Measurements from ENCODE around the gene KCNH3. TPM values are rescaled to one million over a fixed set of nuclear protein-coding genes. Genes with fewer than 3 reads are reported as not detected.

Gene KCNH3
- total and polyA plus RNA-seq, 2 of the 4 experiments (the other 2 are of a cell fraction) = 0.10 TPM; not detected in 1

GRCh38 chr12:49578471-49579112 is 39.8 kb downstream of the KCNH3 start:
- H3K9ac ChIP-seq (ENCODE audit: low read depth, low read length) = no peak overlapping the region
- H3K4me1 ChIP-seq (ENCODE audit: control insufficient read depth, insufficient read depth, low read length) = peaks cover 2% of the 10 kb centered on the region; the same call in 1 of the 2 replicates
- no peaks in the 10 kb centered on the region for H3K9me3 ChIP-seq (ENCODE audit: control insufficient read depth, insufficient read depth, low read length)
- H4K20me1 ChIP-seq (ENCODE audit: insufficient read depth, low read length) = peaks cover 9% of the 10 kb centered on the region
- no TSS peak for BruUV-seq (replicated peaks)
- H3K9me1 ChIP-seq (ENCODE audit: insufficient read depth, low read length) = no peaks in the 10 kb centered on the region
- H3K56ac ChIP-seq (ENCODE audit: extremely low read depth, insufficient read depth, low read length) = no peak overlapping the region
- H3K4ac ChIP-seq (ENCODE audit: low read depth, low read length) = no peak overlapping the region
- TF ChIP-seq MAZ (IDR thresholded peaks at IDR 0.05; ENCODE audit: borderline replicate concordance, low read depth, low read length) (no peak), USF2 (IDR thresholded peaks at IDR 0.05; ENCODE audit: low read depth, low read length) (no peak), RAD21 (IDR thresholded peaks at IDR 0.05; ENCODE audit: low read length) (no peak), POLR2A (IDR thresholded peaks at IDR 0.05; ENCODE audit: low read depth, low read length) (no peak), FOS (IDR thresholded peaks at IDR 0.05; ENCODE audit: low read depth, low read length) (no peak), BHLHE40 (IDR thresholded peaks at IDR 0.05; ENCODE audit: low read depth, low read length) (no peak), MAFK (IDR thresholded peaks at IDR 0.05; ENCODE audit: low read depth, low read length) (no peak), RCOR1 (IDR thresholded peaks at IDR 0.05; ENCODE audit: insufficient replicate concordance, low read length) (no peak), SMC3 (IDR thresholded peaks at IDR 0.05; ENCODE audit: low read depth, low read length) (no peak)
- in situ Hi-C loops (cut with MboI; ENCODE audit: low sequenced_read_pairs) (no loop called here), intact Hi-C loops (cut with micrococcal nuclease) (no loop called here), dilution Hi-C loops (cut with HindIII; ENCODE audit: low sequenced_read_pairs, unreplicated experiment) (no loop called here)
- H2BK15ac ChIP-seq (ENCODE audit: low read depth, low read length) = no peak overlapping the region
- peaks cover 0 to 12% of the 10 kb centered on the region in 2 experiments; a peak in 3 of 4 replicates for H3K79me1 ChIP-seq (ENCODE audit: low read depth in 1 of 2, low read length in 2 of 2)
- no peak overlapping the region for H4K8ac ChIP-seq (ENCODE audit: low read depth in 2 of 2, low read length in 2 of 2)
- H2AK9ac ChIP-seq (replicated peaks; ENCODE audit: low read depth, low read length, poor library complexity) = no peak overlapping the region
- no peak overlapping the region for H4K5ac ChIP-seq (ENCODE audit: low read depth, low read length)
- H2BK120ac ChIP-seq (ENCODE audit: low read depth, low read length) = no peak overlapping the region
- ATAC-seq (ENCODE audit: low read depth) = no peak
- H2AK5ac ChIP-seq (ENCODE audit: low read depth, low read length) = no peak overlapping the region
- no peak overlapping the region for H3K18ac ChIP-seq (ENCODE audit: low read depth, low read length)
- no peaks in the 10 kb centered on the region for H3K27me3 ChIP-seq (ENCODE audit: control insufficient read depth, insufficient read depth, low read length)
- WGBS, 2 experiments (ENCODE audit: extremely low coverage in 2 of 2, insufficient read length in 1 of 2) = 90% methylated on average over 4 of the region's 13 CpGs; no CpG with 5 or more reads in 1 of the 2 experiments
- POLR2A ChIA-PET (ENCODE audit: unreplicated experiment) = no interaction called here
- H2BK5ac ChIP-seq (ENCODE audit: low read depth, low read length, poor library complexity, severe bottlenecking) = no peak overlapping the region
- no peak overlapping the region for H3K4me3 ChIP-seq (ENCODE audit: insufficient read depth, low read depth, low read length)
- no peak overlapping the region for H3K4me2 ChIP-seq (ENCODE audit: low read depth, low read length)
- no peak overlapping the region for H4K91ac ChIP-seq (ENCODE audit: insufficient read depth, low read depth, low read length)
- peaks cover under 1% of the 10 kb centered on the region for H3K36me3 ChIP-seq (ENCODE audit: control insufficient read depth, insufficient read depth, low read length)
- H3K23ac ChIP-seq (ENCODE audit: low read depth, low read length) = no peak overlapping the region
- CTCF ChIA-PET = interaction anchor here (1.0 to 5.4 kb wide), 2 partner anchors 220 to 247 kb away, joined by 3 to 36 read pairs; no protein-coding TSS in a partner anchor
- H2BK20ac ChIP-seq (ENCODE audit: low read depth, low read length) = no peak overlapping the region
- H3K14ac ChIP-seq (replicated peaks; ENCODE audit: low read depth, low read length) = no peak overlapping the region
- DNase-seq = no peak
- no peak overlapping the region for H2AFZ ChIP-seq (replicated peaks; ENCODE audit: low read length, poor library complexity)
- no peak overlapping the region for H3K27ac ChIP-seq (ENCODE audit: insufficient read depth, low read length)
